Uterus (tissue), 4 donors: ENCODE results near the gene EXOC4. TPM values are rescaled to one million over a fixed set of nuclear protein-coding genes. Genes with fewer than 3 reads are reported as not detected.

ENCODE experiments used
- DNase-seq, 2 donors: peaks; one replicate each; pipeline ENCODE4 v3.0.0-alpha.2; 2019 to 2020
- H3K27ac ChIP-seq, 2 donors: fragments of 200-600 bp; sonication (generic); 1 replicate in 1 of 2; 2 replicates in 1 of 2; pipeline ENCODE4 v1.5.1; 2016 to 2018
- H3K27me3 ChIP-seq, 2 donors: fragments of 200-600 bp; sonication (generic); one replicate each; pipeline ENCODE4 v1.5.1; 2018 to 2019; ENCODE audit warnings: control low read depth in 1 of 2
- H3K36me3 ChIP-seq, 2 donors: fragments of 200-600 bp; sonication (generic); one replicate each; pipeline ENCODE4 v1.5.1; 2019; ENCODE audit warnings: control low read depth in 1 of 2
- H3K4me1 ChIP-seq, 2 donors: fragments of 200-600 bp; sonication (generic); one replicate each; pipeline ENCODE4 v1.5.1; 2018 to 2019; ENCODE audit warnings: control low read depth in 1 of 2
- H3K4me3 ChIP-seq, 2 donors: fragments of 200-600 bp; sonication (generic); 1 replicate in 1 of 2; 2 replicates in 1 of 2; pipeline ENCODE4 v1.5.1; 2018 to 2019; ENCODE audit warnings: mild to moderate bottlenecking in 1 of 2
- H3K9me3 ChIP-seq, 2 donors: fragments of 200-600 bp; sonication (generic); one replicate each; pipeline ENCODE4 v1.5.1; 2019; ENCODE audit warnings: control low read depth in 1 of 2
- CTCF ChIP-seq, 4 experiments: fragments of 200-600 bp in 2 of 4; fragments of 450-650 bp in 2 of 4; sonication (generic) in 2 of 4; IDR thresholded peaks; one replicate each; pipeline ENCODE4 v1.5.1; 2016 to 2019; ENCODE audit warnings: antibody characterized with exemption in 4 of 4, mild to moderate bottlenecking in 2 of 4, moderate library complexity in 1 of 4
- POLR2A ChIP-seq, 2 donors: fragments of 450-650 bp; IDR thresholded peaks; one replicate each; pipeline ENCODE4 v1.6.1; 2016; ENCODE audit warnings: antibody characterized with exemption in 2 of 2, mild to moderate bottlenecking in 1 of 2, moderate library complexity in 1 of 2
- intact Hi-C: fragments of 100-400 bp; cut with DNase I; formaldehyde crosslinking; loops from one replicate; pipeline ENCODE4 v1.15.1; 2023; ENCODE audit warnings: low total_unique reads
- total RNA-seq, 4 donors: library from RNA; depleted of rRNA in 3 of 4; stranded (reverse); fragments of >200 nt in 3 of 4; gene quantifications; one replicate each; pipeline versions ENCODE4 v1.1.0 to v1.2.4, GENCODE V29; 2014 to 2023
- donor health status: DM: yes; HTN: yes; CAD: no.

Gene EXOC4
- total RNA-seq, 4 donors from 2014 or later: 27.2 to 126 (median 65.4) TPM

GRCh38 chr7:133718131-133718530, 465.3 kb downstream of the EXOC4 start:
- DNase-seq: no peak
- no peaks in the 10 kb centered on the region for H3K9me3 ChIP-seq
- TF ChIP-seq CTCF (IDR thresholded peaks at IDR 0.05) (no peak), POLR2A (IDR thresholded peaks at IDR 0.05) (no peak)
- no peaks in the 10 kb centered on the region for H3K27me3 ChIP-seq
- H3K4me1 ChIP-seq: no peaks in the 10 kb centered on the region
- no peaks in the 10 kb centered on the region for H3K36me3 ChIP-seq
- no peak overlapping the region for H3K4me3 ChIP-seq
- intact Hi-C loops: no loop called here
- H3K27ac ChIP-seq: no peak overlapping the region

- no peaks in the 10 kb centered on the region for H3K36me3 ChIP-seq
- no peak for DNase-seq
- intact Hi-C loops: no loop called here
- H3K27ac ChIP-seq: no peak overlapping the region
- H3K9me3 ChIP-seq: no peaks in the 10 kb centered on the region
- no peaks in the 10 kb centered on the region for H3K4me1 ChIP-seq
- no peaks in the 10 kb centered on the region for H3K27me3 ChIP-seq
- H3K4me3 ChIP-seq: no peak overlapping the region
- TF ChIP-seq CTCF (IDR thresholded peaks at IDR 0.05) (no peak), POLR2A (IDR thresholded peaks at IDR 0.05) (no peak)
These were observed 470.2 kb downstream of the EXOC4 start for GRCh38 chr7:133723044-133723443.

GRCh38 chr7:133724148-133724547, 471.3 kb downstream of the EXOC4 start:
- H3K4me3 ChIP-seq: no peak overlapping the region
- DNase-seq: no peak
- no peak overlapping the region for H3K27ac ChIP-seq
- intact Hi-C loops: no loop called here
- TF ChIP-seq CTCF (IDR thresholded peaks at IDR 0.05) (no peak), POLR2A (IDR thresholded peaks at IDR 0.05) (no peak)
- no peaks in the 10 kb centered on the region for H3K27me3 ChIP-seq
- no peaks in the 10 kb centered on the region for H3K9me3 ChIP-seq
- H3K4me1 ChIP-seq: no peaks in the 10 kb centered on the region
- no peaks in the 10 kb centered on the region for H3K36me3 ChIP-seq

GRCh38 chr7:133724694-133725093, 471.8 kb downstream of the EXOC4 start:
- DNase-seq: no peak
- no peaks in the 10 kb centered on the region for H3K36me3 ChIP-seq
- H3K4me3 ChIP-seq: no peak overlapping the region
- intact Hi-C loops: no loop called here
- TF ChIP-seq POLR2A (IDR thresholded peaks at IDR 0.05) (no peak), CTCF (IDR thresholded peaks at IDR 0.05) (no peak)
- H3K27me3 ChIP-seq: no peaks in the 10 kb centered on the region
- no peaks in the 10 kb centered on the region for H3K9me3 ChIP-seq
- no peak overlapping the region for H3K27ac ChIP-seq
- H3K4me1 ChIP-seq: no peaks in the 10 kb centered on the region

GRCh38 chr7:133727476-133728214, 474.8 kb downstream of the EXOC4 start:
- Histone ChIP-seq H3K27ac (no peak overlapping the region), H3K4me1 (no peaks in the 10 kb centered on the region), H3K4me3 (no peak overlapping the region), H3K9me3 (no peaks in the 10 kb centered on the region), H3K27me3 (no peaks in the 10 kb centered on the region), H3K36me3 (no peaks in the 10 kb centered on the region)
- intact Hi-C loops: no loop called here
- TF ChIP-seq POLR2A (IDR thresholded peaks at IDR 0.05): no peak
- no peak for TF ChIP-seq CTCF (IDR thresholded peaks at IDR 0.05)
- DNase-seq: no peak
